T-cell (primary cell): ENCODE data around the gene RNPEPL1. TPM values are rescaled to one million over a fixed set of nuclear protein-coding genes. Genes with fewer than 3 reads are reported as not detected.

Experiments used
- ATAC-seq, 4 experiments: fragments of 200-7000 bp in 3 of 4; fragments of 150-1000 bp in 1 of 4; cut with Tn5 transposase; replicated peaks in 1 of 4; 1 replicate in 3 of 4; 2 replicates in 1 of 4; pipeline ENCODE4 v1.10.0; 2021; ENCODE audit warnings: moderate library complexity in 3 of 4, mild to moderate bottlenecking in 2 of 4, moderate number of reproducible peaks in 1 of 4
- CTCF ChIA-PET, 2 donors: fragments of 300-600 bp; sonication (Branson Sonifier 250); formaldehyde crosslinking; loops; one replicate each; lab custom pipeline; 2022; ENCODE audit warnings: antibody characterized with exemption in 2 of 2; lab: Charles Lee
- POLR2A ChIA-PET, 2 donors: fragments of 300-600 bp; sonication (Branson Sonifier 250); formaldehyde crosslinking; loops; one replicate each; lab custom pipeline; 2022; ENCODE audit warnings: antibody characterized with exemption in 2 of 2; lab: Charles Lee
- DNase-seq, 35 experiments: peaks; one replicate each; pipeline versions ENCODE4 v3.0.0 to v3.0.0-alpha.2; 2013 to 2023
- H3K27ac ChIP-seq: one replicate; pipeline ENCODE4 v1.5.1; 2013; ENCODE audit warnings: low read length
- H3K27me3 ChIP-seq, 2 experiments: replicated peaks in 1 of 2; 1 replicate in 1 of 2; 2 replicates in 1 of 2; pipeline versions ENCODE4 v1.6.1 to v1.7.0; 2013; ENCODE audit warnings: low read length in 1 of 2, mixed read lengths in 1 of 2; ENCODE audit not compliant: control insufficient read depth in 2 of 2, insufficient read depth in 2 of 2; ENCODE audit errors: extremely low read depth in 1 of 2
- H3K36me3 ChIP-seq, 2 donors: 1 replicate in 1 of 2; 2 replicates in 1 of 2; pipeline versions ENCODE4 v1.6.1 to v1.7.0; 2013; ENCODE audit warnings: low read length in 1 of 2; ENCODE audit not compliant: control insufficient read depth in 2 of 2, insufficient read depth in 1 of 2; ENCODE audit errors: extremely low read depth in 1 of 2
- H3K4me1 ChIP-seq, 2 experiments: 1 replicate in 1 of 2; 2 replicates in 1 of 2; pipeline versions ENCODE4 v1.6.1 to v1.7.0; 2013; ENCODE audit warnings: low read length in 2 of 2, mixed read lengths in 1 of 2; ENCODE audit not compliant: insufficient read depth in 2 of 2, control insufficient read depth in 1 of 2; ENCODE audit errors: extremely low read depth in 1 of 2
- H3K4me3 ChIP-seq, 2 donors: 1 replicate in 1 of 2; 2 replicates in 1 of 2; pipeline versions ENCODE4 v1.5.1 to v1.7.0; 2013; ENCODE audit warnings: mild to moderate bottlenecking in 2 of 2, low read length in 1 of 2, moderate library complexity in 1 of 2; ENCODE audit not compliant: control insufficient read depth in 1 of 2; ENCODE audit errors: extremely low read depth in 1 of 2
- H3K9me3 ChIP-seq: 2 replicates; pipeline ENCODE4 v1.7.0; 2013
- H3K27ac Mint-ChIP-seq, 2 donors: one replicate each; pipeline ENCODE4 v1.8.0; 2020 to 2021; ENCODE audit warnings: mild to moderate bottlenecking in 2 of 2, mixed read lengths in 2 of 2
- H3K27me3 Mint-ChIP-seq, 2 donors: one replicate each; pipeline ENCODE4 v1.8.0; 2021 to 2022; ENCODE audit warnings: mixed read lengths in 2 of 2
- H3K36me3 Mint-ChIP-seq: one replicate; pipeline ENCODE4 v1.8.0; 2021; ENCODE audit warnings: mixed read lengths
- H3K4me1 Mint-ChIP-seq, 3 donors: one replicate each; pipeline ENCODE4 v1.8.0; 2020 to 2022; ENCODE audit warnings: mixed read lengths in 3 of 3, mild to moderate bottlenecking in 1 of 3
- H3K4me3 Mint-ChIP-seq, 3 donors: one replicate each; pipeline ENCODE4 v1.8.0; 2020 to 2022; ENCODE audit warnings: mild to moderate bottlenecking in 3 of 3, mixed read lengths in 3 of 3, moderate library complexity in 3 of 3
- H3K9me3 Mint-ChIP-seq, 3 donors: one replicate each; pipeline ENCODE4 v1.8.0; 2020 to 2022; ENCODE audit warnings: mixed read lengths in 3 of 3
- WGBS: methylation state at CpG from one replicate; pipeline ENCODE4 v1.1.5; 2013; ENCODE audit warnings: missing lambda C conversion rate; ENCODE audit not compliant: insufficient coverage; 5-methylcytosine and 5-hydroxymethylcytosine counted together
- total RNA-seq, 35 experiments: library from RNA in 6 of 35; stranded (reverse) in 6 of 35; fragments of 120-200 nt in 1 of 35; gene quantifications; one replicate each; pipeline versions ENCODE4 v1.2.1 to v1.2.4 and lab custom pipeline; 2013 to 2026

RNPEPL1 gene
- total RNA-seq, 5 donors from 2014 or later (not counting 1 experiment from before 2014, with no cell fraction given), result 87.6 to 202 (median 189) TPM

- no peak for ATAC-seq
- peaks cover 58 to 71% (median 62%) of the 10 kb centered on the region in 3 donors for H3K4me1 Mint-ChIP-seq
- H3K27me3 Mint-ChIP-seq, result no peaks in the 10 kb centered on the region
- H3K36me3 Mint-ChIP-seq, result peaks cover 11% of the 10 kb centered on the region
- ChIA-PET CTCF (interaction anchor here in 1 of 2 donors (3.0 kb wide), 1 partner anchor 71 kb away, joined by 28 read pairs; no protein-coding TSS in a partner anchor), POLR2A (interaction anchor here in 1 of 2 donors (0.5 kb wide), 1 partner anchor 27 kb away, joined by 3 read pairs; no protein-coding TSS in a partner anchor)
- peaks cover 0 to 6% (median 0%) of the 10 kb centered on the region in 3 donors for H3K9me3 Mint-ChIP-seq
- Histone ChIP-seq H3K4me3 (no peak overlapping the region), H3K27ac (no peak overlapping the region), H3K27me3 (no peaks in the 10 kb centered on the region), H3K4me1 (peaks cover 24 to 60% of the 10 kb centered on the region in 2 experiments), H3K36me3 (peaks cover 6 to 11% of the 10 kb centered on the region in 2 donors), H3K9me3 (no peaks in the 10 kb centered on the region)
- H3K27ac Mint-ChIP-seq, result peak overlapping the region; percentile 8 to 48
- WGBS, result 100% methylated on average over 1 of the region's 4 CpGs
- peak overlapping the region; percentile 92 to 94 (median 94) for H3K4me3 Mint-ChIP-seq
- no peak for DNase-seq
Observed at GRCh38 chr2:240584486-240585031, 16.3 kb downstream of the RNPEPL1 start.

- WGBS, result 82% methylated on average over 6 of the region's 6 CpGs
- peaks cover 52 to 68% (median 62%) of the 10 kb centered on the region in 3 donors for H3K4me1 Mint-ChIP-seq
- DNase-seq (no peak), ATAC-seq (no peak)
- Histone ChIP-seq H3K27ac (no peak overlapping the region), H3K36me3 (peaks cover 11 to 12% of the 10 kb centered on the region in 2 donors), H3K9me3 (no peaks in the 10 kb centered on the region), H3K27me3 (no peaks in the 10 kb centered on the region), H3K4me1 (peaks cover 19 to 55% of the 10 kb centered on the region in 2 experiments), H3K4me3 (peak overlapping the region in 1 of 2 donors; percentile 76)
- H3K27ac Mint-ChIP-seq, result peak overlapping the region in 1 of 2 donors; percentile 48
- ChIA-PET POLR2A (interaction anchor here in 1 of 2 donors (0.5 to 2.7 kb wide), 2 partner anchors 20 to 27 kb away, joined by 3 to 15 read pairs; no protein-coding TSS in a partner anchor), CTCF (interaction anchor here in 1 of 2 donors (2.9 to 3.0 kb wide), 2 partner anchors 37 to 71 kb away, joined by 16 to 28 read pairs; no protein-coding TSS in a partner anchor)
- H3K4me3 Mint-ChIP-seq, result peak overlapping the region; percentile 92 to 94 (median 94)
- peaks cover 0 to 6% (median 0%) of the 10 kb centered on the region in 3 donors for H3K9me3 Mint-ChIP-seq
- H3K36me3 Mint-ChIP-seq, result peaks cover 11% of the 10 kb centered on the region
- no peaks in the 10 kb centered on the region for H3K27me3 Mint-ChIP-seq
Observed at GRCh38 chr2:240585101-240585500, 16.8 kb downstream of the RNPEPL1 start.

GRCh38 chr2:240585681-240586197 is 17.5 kb downstream of the RNPEPL1 start:
- CTCF ChIA-PET, result interaction anchor here (0.9 to 3.0 kb wide), 6 partner anchors 17 to 72 kb away, joined by 3 to 51 read pairs (median 10); partner anchors contain the start of gene RNPEPL1 (in 1 of the 2)
- DNase-seq (no peak), ATAC-seq (no peak)
- Histone ChIP-seq H3K4me3 (peak overlapping the region; percentile 76 to 96), H3K36me3 (peaks cover 5 to 18% of the 10 kb centered on the region in 2 donors), H3K4me1 (peaks cover 19 to 50% of the 10 kb centered on the region in 2 experiments), H3K27me3 (no peaks in the 10 kb centered on the region), H3K9me3 (no peaks in the 10 kb centered on the region), H3K27ac (peak overlapping the region; percentile 84)
- Mint-ChIP-seq H3K36me3 (peaks cover 11% of the 10 kb centered on the region), H3K9me3 (peaks cover 0 to 3% (median 0%) of the 10 kb centered on the region in 3 donors), H3K27me3 (no peaks in the 10 kb centered on the region), H3K4me1 (peaks cover 46 to 62% (median 59%) of the 10 kb centered on the region in 3 donors), H3K4me3 (peak overlapping the region; percentile 92 to 94 (median 94)), H3K27ac (peak overlapping the region; percentile 93)
- POLR2A ChIA-PET, result interaction anchor here in 1 of 2 donors (1.3 to 2.7 kb wide), 5 partner anchors 20 to 72 kb away, joined by 3 to 15 read pairs (median 5); partner anchors contain the start of gene GPR35
- 2% methylated on average over 7 of the region's 20 CpGs for WGBS

GRCh38 chr2:240586198-240586918 is 18.1 kb downstream of the RNPEPL1 start, which contains the start of gene CAPN10:
CAPN10 (plus strand) TSS chr2:240586734; CDS start chr2:240586912, 178 bp downstream.
- peaks cover 19 to 50% of the 10 kb centered on the region in 2 experiments for H3K4me1 ChIP-seq
- no peaks in the 10 kb centered on the region for H3K9me3 ChIP-seq
- Mint-ChIP-seq H3K4me3 (peak within 1 kb of the TSS; percentile 92 to 94 (median 94)), H3K36me3 (peaks cover 8% of the 10 kb centered on the region), H3K4me1 (peaks cover 43 to 61% (median 60%) of the 10 kb centered on the region in 3 donors), H3K27ac (peak within 1 kb of the TSS; percentile 93), H3K27me3 (no peaks in the 10 kb centered on the region), H3K9me3 (no peaks in the 10 kb centered on the region)
- peak; percentile 89 to 92 (median 90) for ATAC-seq
- ChIA-PET POLR2A (interaction anchor here in 1 of 2 donors (1.3 to 2.7 kb wide), 5 partner anchors 21 to 72 kb away, joined by 3 to 15 read pairs (median 5); partner anchors contain the start of gene GPR35), CTCF (interaction anchor here (0.5 to 3.0 kb wide), 9 partner anchors 18 to 118 kb away, joined by 3 to 51 read pairs (median 5); partner anchors contain the start of genes ANKMY1 (in 1 of the 2) and RNPEPL1 (in 1 of the 2))
- under 1% methylated on average over 87 of the region's 88 CpGs for WGBS
- peaks cover 7 to 24% of the 10 kb centered on the region in 2 donors for H3K36me3 ChIP-seq
- H3K27me3 ChIP-seq, result no peaks in the 10 kb centered on the region
- DNase-seq, result peak; percentile 91 to 99 (median 95)
- H3K4me3 ChIP-seq, result peak within 1 kb of the TSS; percentile 76 to 96
- peak within 1 kb of the TSS; percentile 84 for H3K27ac ChIP-seq

GRCh38 chr2:240586919-240587800 is 18.9 kb downstream of the RNPEPL1 start:
- ChIA-PET CTCF (interaction anchor here (0.5 to 3.0 kb wide), 10 partner anchors 19 to 118 kb away, joined by 3 to 51 read pairs (median 4); partner anchors contain the start of genes ANKMY1 (in 1 of the 2) and RNPEPL1 (in 1 of the 2)), POLR2A (interaction anchor here in 1 of 2 donors (1.3 to 2.7 kb wide), 5 partner anchors 22 to 73 kb away, joined by 3 to 15 read pairs (median 5); partner anchors contain the start of gene GPR35)
- peak in 34 of 35 experiments; percentile 29 to 73 (median 61) for DNase-seq
- Histone ChIP-seq H3K27ac (peak overlapping the region; percentile 54), H3K36me3 (peaks cover 9 to 32% of the 10 kb centered on the region in 2 donors), H3K9me3 (no peaks in the 10 kb centered on the region), H3K27me3 (no peaks in the 10 kb centered on the region), H3K4me3 (peak overlapping the region; percentile 76 to 96), H3K4me1 (peaks cover 19 to 50% of the 10 kb centered on the region in 2 experiments)
- Mint-ChIP-seq H3K9me3 (no peaks in the 10 kb centered on the region), H3K4me1 (peaks cover 43 to 62% (median 60%) of the 10 kb centered on the region in 3 donors), H3K27me3 (no peaks in the 10 kb centered on the region), H3K4me3 (peak overlapping the region; percentile 92 to 94 (median 93)), H3K36me3 (peaks cover 4% of the 10 kb centered on the region), H3K27ac (peak overlapping the region; percentile 76 to 90)
- 5% methylated on average over 56 of the region's 62 CpGs for WGBS
- peak; percentile 39 to 49 (median 44) for ATAC-seq
